HepG2 (cell line): ENCODE data around the gene NFATC3. TPM values are rescaled to one million over a fixed set of nuclear protein-coding genes. Genes with fewer than 3 reads are reported as not detected.
A peak's percentile ranks its signal among the peaks of the same experiment; 100 is the strongest.

ENCODE experiments used
- ATF1 ChIP-seq: IDR thresholded peaks from 2 replicates; pipeline ENCODE4 v1.6.1; 2016; ENCODE audit warnings: mild to moderate bottlenecking, control low read depth
- GPN1 ChIP-seq: sonication (generic); formaldehyde crosslinking; IDR thresholded peaks from 2 replicates; pipeline ENCODE4 v1.5.1; 2020; ENCODE audit warnings: missing genetic modification reagents, borderline replicate concordance
- HCFC1 ChIP-seq: fragments of 150-350 bp; IDR thresholded peaks from 2 replicates; pipeline ENCODE4 v1.6.1; 2014; ENCODE audit warnings: low read depth, low read length
- ISX ChIP-seq: sonication (generic); formaldehyde crosslinking; conservative IDR thresholded peaks from 2 replicates; pipeline ENCODE4 v1.5.0; 2020; ENCODE audit warnings: missing genetic modification reagents
- TAF15 ChIP-seq: fragments of 200-400 bp; formaldehyde crosslinking; IDR thresholded peaks from one replicate; pipeline ENCODE4 v1.6.1; 2018; ENCODE audit warnings: mild to moderate bottlenecking, low read depth, low read length; ENCODE audit not compliant: poor library complexity, severe bottlenecking
- ZNF737 ChIP-seq: sonication (generic); formaldehyde crosslinking; IDR thresholded peaks from 2 replicates; pipeline ENCODE4 v1.5.0; 2020; ENCODE audit warnings: missing genetic modification reagents, mild to moderate bottlenecking, borderline replicate concordance
- polyA plus RNA-seq, 8 experiments: library from polyadenylated mRNA; depleted of rRNA in 3 of 8; stranded (reverse) in 7 of 8; unstranded in 1 of 8; fragments of >200 nt; fragmentation: Illumina TruSeq in 4 of 8; extraction: Trizol in 4 of 8; gene quantifications; 2 replicates each; pipeline versions ENCODE4 v1.2.1 to v1.2.3, GENCODE V29; 2011 to 2016; ENCODE audit warnings: low read depth in 4 of 8, missing spikeins in 1 of 8, mixed read lengths in 1 of 8; ENCODE audit not compliant: insufficient read depth in 1 of 8
- total RNA-seq, 5 experiments: library from RNA; depleted of rRNA; stranded (reverse); fragments of >200 nt; fragmentation: Illumina TruSeq; extraction: Trizol; gene quantifications; 2 replicates each; pipeline ENCODE4 v1.2.3, GENCODE V29; 2016; ENCODE audit warnings: low read depth in 1 of 5
- TF ChIP-seq, protein P1 (sequence below): IDR thresholded peaks from 2 replicates; pipeline ENCODE4 v1.6.1; 2016; ENCODE audit warnings: low read depth, borderline replicate concordance
- TF ChIP-seq, protein P2 (sequence below): IDR thresholded peaks from 2 replicates; pipeline ENCODE4 v1.6.1; 2012; ENCODE audit warnings: low read length, improper control_type of control experiment
- TF ChIP-seq, protein P3 (sequence below): IDR thresholded peaks from 2 replicates; pipeline ENCODE4 v1.6.1; 2016; ENCODE audit warnings: missing compliant biosample characterization, missing genetic modification reagents, borderline replicate concordance
- TF ChIP-seq, protein P4 (sequence below): sonication (generic); formaldehyde crosslinking; IDR thresholded peaks from 2 replicates; pipeline ENCODE4 v1.5.0; 2020; ENCODE audit warnings: mild to moderate bottlenecking, missing genetic modification reagents
- TF ChIP-seq, protein P5 (sequence below): sonication (generic); formaldehyde crosslinking; IDR thresholded peaks from 2 replicates; pipeline ENCODE4 v1.4.0; 2020; ENCODE audit warnings: missing genetic modification reagents
- TF ChIP-seq, protein P6 (sequence below): sonication (generic); formaldehyde crosslinking; IDR thresholded peaks from 2 replicates; pipeline ENCODE4 v1.9.0; 2021; ENCODE audit warnings: missing genetic modification reagents, borderline replicate concordance

NFATC3 gene
- total and polyA plus RNA-seq, 2 of the 13 experiments (the other 11 are each of a cell fraction or from before 2014, with no cell fraction given), result 52.6 to 62.7 TPM

DNA sequence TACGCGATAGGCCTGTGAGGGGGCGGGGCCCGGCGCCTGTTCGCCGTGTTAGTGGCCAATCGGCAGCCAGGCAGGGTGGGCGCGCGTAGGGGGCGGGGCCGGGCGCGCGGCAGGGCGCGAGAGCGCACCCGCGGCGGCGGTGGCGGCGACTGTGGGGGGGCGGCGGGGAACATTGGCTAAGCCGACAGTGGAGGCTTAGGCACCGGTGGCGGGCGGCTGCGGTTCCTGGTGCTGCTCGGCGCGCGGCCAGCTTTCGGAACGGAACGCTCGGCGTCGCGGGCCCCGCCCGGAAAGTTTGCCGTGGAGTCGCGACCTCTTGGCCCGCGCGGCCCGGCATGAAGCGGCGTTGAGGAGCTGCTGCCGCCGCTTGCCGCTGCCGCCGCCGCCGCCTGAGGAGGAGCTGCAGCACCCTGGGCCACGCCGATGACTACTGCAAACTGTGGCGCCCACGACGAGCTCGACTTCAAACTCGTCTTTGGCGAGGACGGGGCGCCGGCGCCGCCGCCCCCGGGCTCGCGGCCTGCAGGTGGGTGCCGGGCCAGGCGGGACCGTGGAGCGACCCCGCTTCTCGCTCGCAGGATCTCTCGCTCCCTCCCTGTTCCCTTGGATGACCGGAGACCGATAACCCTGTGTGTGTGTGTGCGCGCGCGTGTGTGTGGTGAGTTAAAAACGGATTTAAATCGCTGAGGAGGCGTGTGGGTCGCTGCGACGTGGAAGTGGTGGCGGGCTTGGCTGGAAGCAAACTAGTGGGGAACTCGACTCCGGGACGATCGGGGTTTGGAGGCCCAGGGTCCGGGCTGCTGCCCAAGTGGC is at the start of gene NFATC3 (continued):
- TF ChIP-seq, protein P1, sequence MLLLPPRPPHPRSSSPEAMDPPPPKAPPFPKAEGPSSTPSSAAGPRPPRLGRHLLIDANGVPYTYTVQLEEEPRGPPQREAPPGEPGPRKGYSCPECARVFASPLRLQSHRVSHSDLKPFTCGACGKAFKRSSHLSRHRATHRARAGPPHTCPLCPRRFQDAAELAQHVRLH (CRISPR knock-in tag), result no peak
- TF ChIP-seq ATF1 (CRISPR knock-in tag) (no peak), ISX (CRISPR knock-in tag) (no peak), GPN1 (CRISPR knock-in tag) (no peak), ZNF737 (CRISPR knock-in tag) (no peak), HCFC1 (no peak), TAF15 (no peak)
- TF ChIP-seq, protein P2, sequence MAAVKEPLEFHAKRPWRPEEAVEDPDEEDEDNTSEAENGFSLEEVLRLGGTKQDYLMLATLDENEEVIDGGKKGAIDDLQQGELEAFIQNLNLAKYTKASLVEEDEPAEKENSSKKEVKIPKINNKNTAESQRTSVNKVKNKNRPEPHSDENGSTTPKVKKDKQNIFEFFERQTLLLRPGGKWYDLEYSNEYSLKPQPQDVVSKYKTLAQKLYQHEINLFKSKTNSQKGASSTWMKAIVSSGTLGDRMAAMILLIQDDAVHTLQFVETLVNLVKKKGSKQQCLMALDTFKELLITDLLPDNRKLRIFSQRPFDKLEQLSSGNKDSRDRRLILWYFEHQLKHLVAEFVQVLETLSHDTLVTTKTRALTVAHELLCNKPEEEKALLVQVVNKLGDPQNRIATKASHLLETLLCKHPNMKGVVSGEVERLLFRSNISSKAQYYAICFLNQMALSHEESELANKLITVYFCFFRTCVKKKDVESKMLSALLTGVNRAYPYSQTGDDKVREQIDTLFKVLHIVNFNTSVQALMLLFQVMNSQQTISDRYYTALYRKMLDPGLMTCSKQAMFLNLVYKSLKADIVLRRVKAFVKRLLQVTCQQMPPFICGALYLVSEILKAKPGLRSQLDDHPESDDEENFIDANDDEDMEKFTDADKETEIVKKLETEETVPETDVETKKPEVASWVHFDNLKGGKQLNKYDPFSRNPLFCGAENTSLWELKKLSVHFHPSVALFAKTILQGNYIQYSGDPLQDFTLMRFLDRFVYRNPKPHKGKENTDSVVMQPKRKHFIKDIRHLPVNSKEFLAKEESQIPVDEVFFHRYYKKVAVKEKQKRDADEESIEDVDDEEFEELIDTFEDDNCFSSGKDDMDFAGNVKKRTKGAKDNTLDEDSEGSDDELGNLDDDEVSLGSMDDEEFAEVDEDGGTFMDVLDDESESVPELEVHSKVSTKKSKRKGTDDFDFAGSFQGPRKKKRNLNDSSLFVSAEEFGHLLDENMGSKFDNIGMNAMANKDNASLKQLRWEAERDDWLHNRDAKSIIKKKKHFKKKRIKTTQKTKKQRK, result no peak
- TF ChIP-seq, protein P3, sequence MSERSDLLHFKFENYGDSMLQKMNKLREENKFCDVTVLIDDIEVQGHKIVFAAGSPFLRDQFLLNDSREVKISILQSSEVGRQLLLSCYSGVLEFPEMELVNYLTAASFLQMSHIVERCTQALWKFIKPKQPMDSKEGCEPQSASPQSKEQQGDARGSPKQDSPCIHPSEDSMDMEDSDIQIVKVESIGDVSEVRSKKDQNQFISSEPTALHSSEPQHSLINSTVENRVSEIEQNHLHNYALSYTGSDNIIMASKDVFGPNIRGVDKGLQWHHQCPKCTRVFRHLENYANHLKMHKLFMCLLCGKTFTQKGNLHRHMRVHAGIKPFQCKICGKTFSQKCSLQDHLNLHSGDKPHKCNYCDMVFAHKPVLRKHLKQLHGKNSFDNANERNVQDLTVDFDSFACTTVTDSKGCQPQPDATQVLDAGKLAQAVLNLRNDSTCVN (CRISPR knock-in tag), result 0 out of 2 replicates have a peak, but pooled peaks have one; percentile 46
- TF ChIP-seq, protein P4, sequence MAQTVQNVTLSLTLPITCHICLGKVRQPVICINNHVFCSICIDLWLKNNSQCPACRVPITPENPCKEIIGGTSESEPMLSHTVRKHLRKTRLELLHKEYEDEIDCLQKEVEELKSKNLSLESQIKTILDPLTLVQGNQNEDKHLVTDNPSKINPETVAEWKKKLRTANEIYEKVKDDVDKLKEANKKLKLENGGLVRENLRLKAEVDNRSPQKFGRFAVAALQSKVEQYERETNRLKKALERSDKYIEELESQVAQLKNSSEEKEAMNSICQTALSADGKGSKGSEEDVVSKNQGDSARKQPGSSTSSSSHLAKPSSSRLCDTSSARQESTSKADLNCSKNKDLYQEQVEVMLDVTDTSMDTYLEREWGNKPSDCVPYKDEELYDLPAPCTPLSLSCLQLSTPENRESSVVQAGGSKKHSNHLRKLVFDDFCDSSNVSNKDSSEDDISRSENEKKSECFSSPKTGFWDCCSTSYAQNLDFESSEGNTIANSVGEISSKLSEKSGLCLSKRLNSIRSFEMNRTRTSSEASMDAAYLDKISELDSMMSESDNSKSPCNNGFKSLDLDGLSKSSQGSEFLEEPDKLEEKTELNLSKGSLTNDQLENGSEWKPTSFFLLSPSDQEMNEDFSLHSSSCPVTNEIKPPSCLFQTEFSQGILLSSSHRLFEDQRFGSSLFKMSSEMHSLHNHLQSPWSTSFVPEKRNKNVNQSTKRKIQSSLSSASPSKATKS, result no peak
- TF ChIP-seq, protein P5, sequence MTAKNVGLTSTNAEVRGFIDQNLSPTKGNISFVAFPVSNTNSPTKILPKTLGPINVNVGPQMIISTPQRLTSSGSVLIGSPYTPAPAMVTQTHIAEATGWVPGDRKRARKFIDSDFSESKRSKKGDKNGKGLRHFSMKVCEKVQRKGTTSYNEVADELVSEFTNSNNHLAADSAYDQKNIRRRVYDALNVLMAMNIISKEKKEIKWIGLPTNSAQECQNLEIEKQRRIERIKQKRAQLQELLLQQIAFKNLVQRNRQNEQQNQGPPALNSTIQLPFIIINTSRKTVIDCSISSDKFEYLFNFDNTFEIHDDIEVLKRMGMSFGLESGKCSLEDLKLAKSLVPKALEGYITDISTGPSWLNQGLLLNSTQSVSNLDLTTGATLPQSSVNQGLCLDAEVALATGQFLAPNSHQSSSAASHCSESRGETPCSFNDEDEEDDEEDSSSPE (CRISPR knock-in tag), result peak; percentile 54
- TF ChIP-seq, protein P6, sequence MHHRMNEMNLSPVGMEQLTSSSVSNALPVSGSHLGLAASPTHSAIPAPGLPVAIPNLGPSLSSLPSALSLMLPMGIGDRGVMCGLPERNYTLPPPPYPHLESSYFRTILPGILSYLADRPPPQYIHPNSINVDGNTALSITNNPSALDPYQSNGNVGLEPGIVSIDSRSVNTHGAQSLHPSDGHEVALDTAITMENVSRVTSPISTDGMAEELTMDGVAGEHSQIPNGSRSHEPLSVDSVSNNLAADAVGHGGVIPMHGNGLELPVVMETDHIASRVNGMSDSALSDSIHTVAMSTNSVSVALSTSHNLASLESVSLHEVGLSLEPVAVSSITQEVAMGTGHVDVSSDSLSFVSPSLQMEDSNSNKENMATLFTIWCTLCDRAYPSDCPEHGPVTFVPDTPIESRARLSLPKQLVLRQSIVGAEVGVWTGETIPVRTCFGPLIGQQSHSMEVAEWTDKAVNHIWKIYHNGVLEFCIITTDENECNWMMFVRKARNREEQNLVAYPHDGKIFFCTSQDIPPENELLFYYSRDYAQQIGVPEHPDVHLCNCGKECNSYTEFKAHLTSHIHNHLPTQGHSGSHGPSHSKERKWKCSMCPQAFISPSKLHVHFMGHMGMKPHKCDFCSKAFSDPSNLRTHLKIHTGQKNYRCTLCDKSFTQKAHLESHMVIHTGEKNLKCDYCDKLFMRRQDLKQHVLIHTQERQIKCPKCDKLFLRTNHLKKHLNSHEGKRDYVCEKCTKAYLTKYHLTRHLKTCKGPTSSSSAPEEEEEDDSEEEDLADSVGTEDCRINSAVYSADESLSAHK, result no peak
